PC-9 (cell line): ENCODE data around the gene S100A5.

Experiments used
- CTCF ChIP-seq: fragments of 200-600 bp; sonication (generic); conservative IDR thresholded peaks from 2 replicates; pipeline ENCODE4 v1.6.1; 2017; ENCODE audit warnings: mixed run types, antibody characterized with exemption, mild to moderate bottlenecking, moderate library complexity
- EZH2 ChIP-seq: fragments of 200-600 bp; sonication (generic); IDR thresholded peaks from 2 replicates; pipeline ENCODE4 v1.8.0; 2017; ENCODE audit warnings: antibody characterized with exemption, low read depth

GRCh38 chr1:153587314-153587713 lies 46.6 kb upstream of the S100A5 start:
- TF ChIP-seq EZH2: no peak
- TF ChIP-seq CTCF: no peak
